HEK293 (cell line): ENCODE data around the gene LGALS7.

Source experiments
- CTCF ChIA-PET: fragments of 350-600 bp; formaldehyde crosslinking; extraction: SDS; loops from one replicate; lab custom pipeline; 2021; ENCODE audit warnings: antibody characterized with exemption; lab: Yijun Ruan, JAX
- POLR2A ChIA-PET: fragments of 300-600 bp; formaldehyde crosslinking; extraction: SDS; loops from one replicate; lab custom pipeline; 2020; ENCODE audit warnings: antibody characterized with exemption, inconsistent platforms; lab: Yijun Ruan, JAX
- H3K27ac ChIP-seq: fragments of 200-500 bp; sonication (Bioruptor generic); 2 replicates; pipeline ENCODE4 v1.5.1; 2014; ENCODE audit warnings: low read depth, low read length, control low read depth, inconsistent platforms; ENCODE audit errors: extremely low read depth
- H3K36me3 ChIP-seq, 2 experiments: fragments of 200-500 bp in 1 of 2; sonication (Bioruptor generic) in 1 of 2; 1 replicate in 1 of 2; 2 replicates in 1 of 2; pipeline ENCODE4 v1.5.1; 2014 to 2017; ENCODE audit warnings: inconsistent platforms in 2 of 2, low read length in 2 of 2; ENCODE audit not compliant: control insufficient read depth in 2 of 2, insufficient read depth in 1 of 2
- H3K4me1 ChIP-seq: fragments of 200-500 bp; sonication (Bioruptor generic); 2 replicates; pipeline ENCODE4 v1.5.1; 2014; ENCODE audit warnings: mild to moderate bottlenecking, low read length, inconsistent platforms; ENCODE audit not compliant: control insufficient read depth, insufficient read depth
- H3K4me3 ChIP-seq: 2 replicates; pipeline ENCODE4 v1.5.1; 2011; ENCODE audit warnings: low read depth, mild to moderate bottlenecking, control low read depth, low read length, moderate library complexity
- H3K9me3 ChIP-seq: fragments of 200-500 bp; sonication (Bioruptor generic); 2 replicates; pipeline ENCODE4 v1.5.1; 2014; ENCODE audit warnings: low read depth, low read length, inconsistent platforms; ENCODE audit not compliant: control insufficient read depth, insufficient read depth
- BCL11B ChIP-seq: fragments of 450-650 bp; formaldehyde crosslinking; IDR thresholded peaks from 2 replicates; pipeline ENCODE4 v1.5.1; 2016; ENCODE audit warnings: low read depth, missing biosample characterization, missing genetic modification characterization
- GLIS1 ChIP-seq: fragments of 450-650 bp; formaldehyde crosslinking; IDR thresholded peaks from 2 replicates; pipeline ENCODE4 v1.5.1; 2016; ENCODE audit warnings: missing biosample characterization, missing genetic modification characterization
- GLIS2 ChIP-seq: fragments of 450-650 bp; formaldehyde crosslinking; IDR thresholded peaks from 2 replicates; pipeline ENCODE4 v1.5.1; 2016; ENCODE audit warnings: missing biosample characterization, missing genetic modification characterization
- IKZF3 ChIP-seq: fragments of 450-650 bp; IDR thresholded peaks from 2 replicates; pipeline ENCODE4 v1.5.0; 2018; ENCODE audit warnings: missing biosample characterization, mild to moderate bottlenecking, missing genetic modification characterization, moderate library complexity
- KLF1 ChIP-seq: fragments of 450-650 bp; formaldehyde crosslinking; IDR thresholded peaks from 2 replicates; pipeline ENCODE4 v1.5.1; 2016; ENCODE audit warnings: missing biosample characterization, missing genetic modification characterization
- KLF8 ChIP-seq: fragments of 450-650 bp; formaldehyde crosslinking; IDR thresholded peaks from 2 replicates; pipeline ENCODE4 v1.5.1; 2016; ENCODE audit warnings: missing biosample characterization, missing genetic modification characterization
- KLF9 ChIP-seq: fragments of 450-650 bp; formaldehyde crosslinking; IDR thresholded peaks from 2 replicates; pipeline ENCODE4 v1.5.1; 2016; ENCODE audit warnings: missing biosample characterization, missing genetic modification characterization, low read depth
- REPIN1 ChIP-seq: fragments of 450-650 bp; formaldehyde crosslinking; IDR thresholded peaks from 2 replicates; pipeline ENCODE4 v1.5.1; 2017; ENCODE audit warnings: missing biosample characterization, missing genetic modification characterization, low read depth
- SP2 ChIP-seq: fragments of 450-650 bp; formaldehyde crosslinking; IDR thresholded peaks from 2 replicates; pipeline ENCODE4 v1.5.1; 2016; ENCODE audit warnings: missing biosample characterization, missing genetic modification characterization
- SP3 ChIP-seq: fragments of 450-650 bp; formaldehyde crosslinking; IDR thresholded peaks from 2 replicates; pipeline ENCODE4 v1.5.1; 2016; ENCODE audit warnings: missing biosample characterization, missing genetic modification characterization
- TCF7L2 ChIP-seq: IDR thresholded peaks from 2 replicates; pipeline ENCODE4 v1.6.1; 2011; ENCODE audit warnings: low read depth, mild to moderate bottlenecking, inconsistent platforms, low read length, moderate library complexity, borderline replicate concordance
- ZBTB7A ChIP-seq: fragments of 450-650 bp; formaldehyde crosslinking; IDR thresholded peaks from 2 replicates; pipeline ENCODE4 v1.5.1; 2016; ENCODE audit warnings: low read depth, missing biosample characterization, missing genetic modification characterization
- ZFHX2 ChIP-seq: fragments of 450-650 bp; formaldehyde crosslinking; conservative IDR thresholded peaks from 2 replicates; pipeline ENCODE4 v1.5.1; 2016; ENCODE audit warnings: missing biosample characterization, missing genetic modification characterization
- ZNF169 ChIP-seq: fragments of 450-650 bp; formaldehyde crosslinking; IDR thresholded peaks from 2 replicates; pipeline ENCODE4 v1.5.1; 2016; ENCODE audit warnings: missing biosample characterization, missing genetic modification characterization
- ZNF24 ChIP-seq: fragments of 450-650 bp; formaldehyde crosslinking; IDR thresholded peaks from 2 replicates; pipeline ENCODE4 v1.5.1; 2016; ENCODE audit warnings: missing biosample characterization, missing genetic modification characterization
- ZNF544 ChIP-seq: fragments of 450-650 bp; formaldehyde crosslinking; IDR thresholded peaks from 2 replicates; pipeline ENCODE4 v1.5.0; 2017; ENCODE audit warnings: missing biosample characterization, missing genetic modification characterization
- ZNF629 ChIP-seq: fragments of 450-650 bp; formaldehyde crosslinking; IDR thresholded peaks from 2 replicates; pipeline ENCODE4 v1.5.1; 2017; ENCODE audit warnings: missing biosample characterization, missing genetic modification characterization
- TF ChIP-seq, protein P1 (sequence below): fragments of 450-650 bp; formaldehyde crosslinking; IDR thresholded peaks from 2 replicates; pipeline ENCODE4 v1.5.1; 2017; ENCODE audit warnings: missing biosample characterization, missing genetic modification characterization
- TF ChIP-seq, protein P2 (sequence below): fragments of 450-650 bp; formaldehyde crosslinking; IDR thresholded peaks from 2 replicates; pipeline ENCODE4 v1.5.1; 2016; ENCODE audit warnings: missing biosample characterization, missing genetic modification characterization
- TF ChIP-seq, protein P3 (sequence below): fragments of 450-650 bp; formaldehyde crosslinking; IDR thresholded peaks from 2 replicates; pipeline ENCODE4 v1.5.1; 2017; ENCODE audit warnings: missing biosample characterization, missing genetic modification characterization
- TF ChIP-seq, protein P4 (sequence below): fragments of 450-650 bp; formaldehyde crosslinking; IDR thresholded peaks from 2 replicates; pipeline ENCODE4 v1.5.1; 2016; ENCODE audit warnings: missing biosample characterization, missing genetic modification characterization
- TF ChIP-seq, protein P5 (sequence below): fragments of 450-650 bp; formaldehyde crosslinking; IDR thresholded peaks from 2 replicates; pipeline ENCODE4 v1.5.1; 2016; ENCODE audit warnings: missing biosample characterization, missing genetic modification characterization
- TF ChIP-seq, protein P6 (sequence below): fragments of 450-650 bp; formaldehyde crosslinking; IDR thresholded peaks from 2 replicates; pipeline ENCODE4 v1.5.1; 2016; ENCODE audit warnings: missing biosample characterization, missing genetic modification characterization

LGALS7 gene

DNA sequence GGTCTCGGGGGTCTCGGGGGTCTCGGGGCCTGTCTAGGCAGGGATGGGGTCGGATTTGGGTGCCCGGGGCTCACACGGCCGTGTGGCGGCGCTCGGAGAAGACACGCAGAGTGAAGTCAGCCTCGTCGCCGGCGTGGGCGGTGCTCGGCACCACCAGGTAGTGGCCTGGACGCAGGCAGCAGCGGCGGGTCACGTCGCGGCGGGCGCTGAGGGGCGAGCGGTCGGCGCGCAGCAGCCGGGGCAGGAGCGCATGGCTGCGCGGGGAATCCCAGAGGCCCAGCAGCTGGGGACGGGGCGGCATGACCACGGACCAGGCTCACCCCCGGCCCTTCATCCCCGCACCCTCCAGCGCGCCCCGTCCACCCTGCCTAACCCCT lies 37.3 kb downstream of the LGALS7 start (continued):
- TF ChIP-seq ZNF629 (tag by site-specific recombination) = no peak
- TF ChIP-seq ZNF544 (tag by site-specific recombination) = no peak
- TF ChIP-seq IKZF3 = no peak
- no peak for TF ChIP-seq ZNF169 (tag by site-specific recombination)

DNA sequence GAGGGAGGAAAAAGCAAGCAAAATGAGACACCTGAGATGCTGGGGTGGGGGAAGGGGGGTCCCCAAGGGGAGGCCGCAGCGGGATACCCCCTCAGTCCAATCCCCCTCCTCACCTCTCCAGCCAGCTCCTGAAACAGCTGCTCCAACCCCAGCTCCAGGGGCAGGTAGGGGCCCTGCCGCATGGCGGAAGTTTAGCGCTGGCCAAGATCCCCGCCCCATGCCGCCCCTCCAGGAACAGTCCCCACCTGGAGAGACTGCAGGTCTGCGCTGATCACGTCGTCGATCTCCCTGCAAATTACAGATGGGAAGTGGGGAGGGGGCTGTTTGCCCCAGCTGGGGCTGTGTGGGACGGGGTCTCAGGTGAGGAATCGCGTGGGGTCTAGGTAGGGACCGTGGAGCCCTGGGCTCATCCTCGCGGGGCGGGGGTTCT lies 38.0 kb downstream of the LGALS7 start:
- TF ChIP-seq KLF8 (tag by site-specific recombination) (peak; percentile 75), GLIS1 (peak; percentile 28; the same call in 1 of the 2 replicates), GLIS2 (tag by site-specific recombination) (peak; percentile 72), ZBTB7A (peak; percentile 71; the same call in 1 of the 2 replicates), BCL11B (0 out of 2 replicates have a peak, but pooled peaks have one; percentile 30), ZNF24 (tag by site-specific recombination) (0 out of 2 replicates have a peak, but pooled peaks have one; percentile 18), SP2 (tag by site-specific recombination) (peak; percentile 32; the same call in 1 of the 2 replicates), SP3 (tag by site-specific recombination) (peak; percentile 64), KLF1 (tag by site-specific recombination) (peak; percentile 49; the same call in 1 of the 2 replicates), ZNF169 (tag by site-specific recombination) (0 out of 2 replicates have a peak, but pooled peaks have one; percentile 1), KLF9 (tag by site-specific recombination) (peak; percentile 29; the same call in 1 of the 2 replicates), TCF7L2 (no peak), REPIN1 (tag by site-specific recombination) (no peak), ZFHX2 (tag by site-specific recombination) (peak; percentile 33)
- TF ChIP-seq, protein P1, sequence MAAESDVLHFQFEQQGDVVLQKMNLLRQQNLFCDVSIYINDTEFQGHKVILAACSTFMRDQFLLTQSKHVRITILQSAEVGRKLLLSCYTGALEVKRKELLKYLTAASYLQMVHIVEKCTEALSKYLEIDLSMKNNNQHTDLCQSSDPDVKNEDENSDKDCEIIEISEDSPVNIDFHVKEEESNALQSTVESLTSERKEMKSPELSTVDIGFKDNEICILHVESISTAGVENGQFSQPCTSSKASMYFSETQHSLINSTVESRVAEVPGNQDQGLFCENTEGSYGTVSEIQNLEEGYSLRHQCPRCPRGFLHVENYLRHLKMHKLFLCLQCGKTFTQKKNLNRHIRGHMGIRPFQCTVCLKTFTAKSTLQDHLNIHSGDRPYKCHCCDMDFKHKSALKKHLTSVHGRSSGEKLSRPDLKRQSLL = no peak
- TF ChIP-seq, protein P2, sequence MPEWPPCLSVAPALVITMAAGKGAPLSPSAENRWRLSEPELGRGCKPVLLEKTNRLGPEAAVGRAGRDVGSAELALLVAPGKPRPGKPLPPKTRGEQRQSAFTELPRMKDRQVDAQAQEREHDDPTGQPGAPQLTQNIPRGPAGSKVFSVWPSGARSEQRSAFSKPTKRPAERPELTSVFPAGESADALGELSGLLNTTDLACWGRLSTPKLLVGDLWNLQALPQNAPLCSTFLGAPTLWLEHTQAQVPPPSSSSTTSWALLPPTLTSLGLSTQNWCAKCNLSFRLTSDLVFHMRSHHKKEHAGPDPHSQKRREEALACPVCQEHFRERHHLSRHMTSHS = no peak
- TF ChIP-seq, protein P3, sequence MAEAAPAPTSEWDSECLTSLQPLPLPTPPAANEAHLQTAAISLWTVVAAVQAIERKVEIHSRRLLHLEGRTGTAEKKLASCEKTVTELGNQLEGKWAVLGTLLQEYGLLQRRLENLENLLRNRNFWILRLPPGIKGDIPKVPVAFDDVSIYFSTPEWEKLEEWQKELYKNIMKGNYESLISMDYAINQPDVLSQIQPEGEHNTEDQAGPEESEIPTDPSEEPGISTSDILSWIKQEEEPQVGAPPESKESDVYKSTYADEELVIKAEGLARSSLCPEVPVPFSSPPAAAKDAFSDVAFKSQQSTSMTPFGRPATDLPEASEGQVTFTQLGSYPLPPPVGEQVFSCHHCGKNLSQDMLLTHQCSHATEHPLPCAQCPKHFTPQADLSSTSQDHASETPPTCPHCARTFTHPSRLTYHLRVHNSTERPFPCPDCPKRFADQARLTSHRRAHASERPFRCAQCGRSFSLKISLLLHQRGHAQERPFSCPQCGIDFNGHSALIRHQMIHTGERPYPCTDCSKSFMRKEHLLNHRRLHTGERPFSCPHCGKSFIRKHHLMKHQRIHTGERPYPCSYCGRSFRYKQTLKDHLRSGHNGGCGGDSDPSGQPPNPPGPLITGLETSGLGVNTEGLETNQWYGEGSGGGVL (tag by site-specific recombination) = peak; percentile 56; the same call in 1 of the 2 replicates
- TF ChIP-seq, protein P4, sequence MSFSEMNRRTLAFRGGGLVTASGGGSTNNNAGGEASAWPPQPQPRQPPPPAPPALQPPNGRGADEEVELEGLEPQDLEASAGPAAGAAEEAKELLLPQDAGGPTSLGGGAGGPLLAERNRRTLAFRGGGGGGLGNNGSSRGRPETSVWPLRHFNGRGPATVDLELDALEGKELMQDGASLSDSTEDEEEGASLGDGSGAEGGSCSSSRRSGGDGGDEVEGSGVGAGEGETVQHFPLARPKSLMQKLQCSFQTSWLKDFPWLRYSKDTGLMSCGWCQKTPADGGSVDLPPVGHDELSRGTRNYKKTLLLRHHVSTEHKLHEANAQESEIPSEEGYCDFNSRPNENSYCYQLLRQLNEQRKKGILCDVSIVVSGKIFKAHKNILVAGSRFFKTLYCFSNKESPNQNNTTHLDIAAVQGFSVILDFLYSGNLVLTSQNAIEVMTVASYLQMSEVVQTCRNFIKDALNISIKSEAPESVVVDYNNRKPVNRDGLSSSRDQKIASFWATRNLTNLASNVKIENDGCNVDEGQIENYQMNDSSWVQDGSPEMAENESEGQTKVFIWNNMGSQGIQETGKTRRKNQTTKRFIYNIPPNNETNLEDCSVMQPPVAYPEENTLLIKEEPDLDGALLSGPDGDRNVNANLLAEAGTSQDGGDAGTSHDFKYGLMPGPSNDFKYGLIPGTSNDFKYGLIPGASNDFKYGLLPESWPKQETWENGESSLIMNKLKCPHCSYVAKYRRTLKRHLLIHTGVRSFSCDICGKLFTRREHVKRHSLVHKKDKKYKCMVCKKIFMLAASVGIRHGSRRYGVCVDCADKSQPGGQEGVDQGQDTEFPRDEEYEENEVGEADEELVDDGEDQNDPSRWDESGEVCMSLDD (tag by site-specific recombination) = peak; percentile 81
- TF ChIP-seq, protein P5, sequence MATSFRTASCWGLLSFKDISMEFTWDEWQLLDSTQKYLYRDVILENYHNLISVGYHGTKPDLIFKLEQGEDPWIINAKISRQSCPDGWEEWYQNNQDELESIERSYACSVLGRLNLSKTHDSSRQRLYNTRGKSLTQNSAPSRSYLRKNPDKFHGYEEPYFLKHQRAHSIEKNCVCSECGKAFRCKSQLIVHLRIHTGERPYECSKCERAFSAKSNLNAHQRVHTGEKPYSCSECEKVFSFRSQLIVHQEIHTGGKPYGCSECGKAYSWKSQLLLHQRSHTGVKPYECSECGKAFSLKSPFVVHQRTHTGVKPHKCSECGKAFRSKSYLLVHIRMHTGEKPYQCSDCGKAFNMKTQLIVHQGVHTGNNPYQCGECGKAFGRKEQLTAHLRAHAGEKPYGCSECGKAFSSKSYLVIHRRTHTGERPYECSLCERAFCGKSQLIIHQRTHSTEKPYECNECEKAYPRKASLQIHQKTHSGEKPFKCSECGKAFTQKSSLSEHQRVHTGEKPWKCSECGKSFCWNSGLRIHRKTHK = no peak
- TF ChIP-seq, protein P6, sequence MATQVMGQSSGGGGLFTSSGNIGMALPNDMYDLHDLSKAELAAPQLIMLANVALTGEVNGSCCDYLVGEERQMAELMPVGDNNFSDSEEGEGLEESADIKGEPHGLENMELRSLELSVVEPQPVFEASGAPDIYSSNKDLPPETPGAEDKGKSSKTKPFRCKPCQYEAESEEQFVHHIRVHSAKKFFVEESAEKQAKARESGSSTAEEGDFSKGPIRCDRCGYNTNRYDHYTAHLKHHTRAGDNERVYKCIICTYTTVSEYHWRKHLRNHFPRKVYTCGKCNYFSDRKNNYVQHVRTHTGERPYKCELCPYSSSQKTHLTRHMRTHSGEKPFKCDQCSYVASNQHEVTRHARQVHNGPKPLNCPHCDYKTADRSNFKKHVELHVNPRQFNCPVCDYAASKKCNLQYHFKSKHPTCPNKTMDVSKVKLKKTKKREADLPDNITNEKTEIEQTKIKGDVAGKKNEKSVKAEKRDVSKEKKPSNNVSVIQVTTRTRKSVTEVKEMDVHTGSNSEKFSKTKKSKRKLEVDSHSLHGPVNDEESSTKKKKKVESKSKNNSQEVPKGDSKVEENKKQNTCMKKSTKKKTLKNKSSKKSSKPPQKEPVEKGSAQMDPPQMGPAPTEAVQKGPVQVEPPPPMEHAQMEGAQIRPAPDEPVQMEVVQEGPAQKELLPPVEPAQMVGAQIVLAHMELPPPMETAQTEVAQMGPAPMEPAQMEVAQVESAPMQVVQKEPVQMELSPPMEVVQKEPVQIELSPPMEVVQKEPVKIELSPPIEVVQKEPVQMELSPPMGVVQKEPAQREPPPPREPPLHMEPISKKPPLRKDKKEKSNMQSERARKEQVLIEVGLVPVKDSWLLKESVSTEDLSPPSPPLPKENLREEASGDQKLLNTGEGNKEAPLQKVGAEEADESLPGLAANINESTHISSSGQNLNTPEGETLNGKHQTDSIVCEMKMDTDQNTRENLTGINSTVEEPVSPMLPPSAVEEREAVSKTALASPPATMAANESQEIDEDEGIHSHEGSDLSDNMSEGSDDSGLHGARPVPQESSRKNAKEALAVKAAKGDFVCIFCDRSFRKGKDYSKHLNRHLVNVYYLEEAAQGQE (tag by site-specific recombination) = no peak
- H3K27ac ChIP-seq = peak overlapping the region; percentile 55; the same call in 1 of the 2 replicates
- H3K36me3 ChIP-seq = peaks cover 16 to 17% of the 10 kb centered on the region in 2 experiments
- ChIA-PET POLR2A (interaction anchor here (0.6 to 1.8 kb wide), 4 partner anchors 9 to 177 kb away, joined by 3 to 11 read pairs (median 4); partner anchors contain the start of genes ACTN4 and CCER2), CTCF (interaction anchor here (0.6 to 2.8 kb wide), 11 partner anchors 10 to 257 kb away, joined by 3 to 13 read pairs (median 4); partner anchors contain the start of genes ACTN4, MRPS12 and SARS2)
- H3K9me3 ChIP-seq = no peaks in the 10 kb centered on the region
- H3K4me1 ChIP-seq = peaks cover 5% of the 10 kb centered on the region
- H3K4me3 ChIP-seq = no peak overlapping the region
